Trophoblast cell (in vitro differentiated cells and primary cell): ENCODE results near the gene LMOD2.

ENCODE experiments used
- DNase-seq, 2 donors: peaks; one replicate each; pipeline ENCODE4 v3.0.0-alpha.2; 2016
- H2AFZ ChIP-seq: 2 replicates; pipeline ENCODE4 v1.6.1; 2013; ENCODE audit warnings: low read length, moderate library complexity, mild to moderate bottlenecking; ENCODE audit not compliant: insufficient read depth, poor library complexity
- H2AK5ac ChIP-seq: 2 replicates; pipeline ENCODE4 v1.6.1; 2013; ENCODE audit warnings: mild to moderate bottlenecking, low read length
- H2BK120ac ChIP-seq: 2 replicates; pipeline ENCODE4 v1.6.1; 2013; ENCODE audit warnings: low read length, mild to moderate bottlenecking, moderate library complexity; ENCODE audit not compliant: insufficient read depth, poor library complexity
- H2BK12ac ChIP-seq: 2 replicates; pipeline ENCODE4 v1.6.1; 2013; ENCODE audit warnings: mild to moderate bottlenecking, low read length, moderate library complexity
- H2BK5ac ChIP-seq: 2 replicates; pipeline ENCODE4 v1.6.1; 2013; ENCODE audit warnings: low read length, low read depth, moderate library complexity, mild to moderate bottlenecking; ENCODE audit not compliant: poor library complexity
- H3K14ac ChIP-seq: 2 replicates; pipeline ENCODE4 v1.6.1; 2013; ENCODE audit warnings: mild to moderate bottlenecking, low read length
- H3K18ac ChIP-seq: 2 replicates; pipeline ENCODE4 v1.6.1; 2013; ENCODE audit warnings: mild to moderate bottlenecking, low read length
- H3K23ac ChIP-seq: 2 replicates; pipeline ENCODE4 v1.6.1; 2013; ENCODE audit warnings: low read length
- H3K27ac ChIP-seq: 2 replicates; pipeline ENCODE4 v1.5.1; 2013; ENCODE audit warnings: low read depth, mild to moderate bottlenecking, inconsistent platforms, low read length, moderate library complexity
- H3K27me3 ChIP-seq: 2 replicates; pipeline ENCODE4 v1.6.1; 2013; ENCODE audit warnings: inconsistent platforms, mild to moderate bottlenecking, low read length, moderate library complexity; ENCODE audit not compliant: insufficient read depth
- H3K36me3 ChIP-seq, 2 experiments: 1 replicate in 1 of 2; 2 replicates in 1 of 2; pipeline ENCODE4 v1.6.1; 2013; ENCODE audit warnings: low read length in 2 of 2, mild to moderate bottlenecking in 2 of 2, moderate library complexity in 1 of 2; ENCODE audit not compliant: insufficient read depth in 2 of 2, control insufficient read depth in 1 of 2
- H3K4ac ChIP-seq: 2 replicates; pipeline ENCODE4 v1.6.1; 2013; ENCODE audit warnings: low read depth, mild to moderate bottlenecking, low read length, moderate library complexity
- H3K4me1 ChIP-seq, 2 experiments: 1 replicate in 1 of 2; 2 replicates in 1 of 2; pipeline ENCODE4 v1.6.1; 2013; ENCODE audit warnings: low read length in 2 of 2, mild to moderate bottlenecking in 2 of 2, moderate library complexity in 1 of 2; ENCODE audit not compliant: insufficient read depth in 2 of 2, control insufficient read depth in 1 of 2
- H3K4me2 ChIP-seq: 2 replicates; pipeline ENCODE4 v1.6.1; 2013; ENCODE audit warnings: inconsistent platforms, mild to moderate bottlenecking, low read length, moderate library complexity
- H3K4me3 ChIP-seq: 2 replicates; pipeline ENCODE4 v1.5.1; 2013; ENCODE audit warnings: mild to moderate bottlenecking, low read depth, low read length, inconsistent platforms
- H3K79me1 ChIP-seq: one replicate; pipeline ENCODE4 v1.6.1; 2013; ENCODE audit warnings: low read length
- H3K79me2 ChIP-seq: 2 replicates; pipeline ENCODE4 v1.6.1; 2013; ENCODE audit warnings: low read length, mild to moderate bottlenecking; ENCODE audit not compliant: control insufficient read depth, insufficient read depth, poor library complexity
- H3K9ac ChIP-seq: 2 replicates; pipeline ENCODE4 v1.6.1; 2013; ENCODE audit warnings: mild to moderate bottlenecking, low read length
- H3K9me3 ChIP-seq: 2 replicates; pipeline ENCODE4 v1.6.1; 2013; ENCODE audit warnings: low read depth, mild to moderate bottlenecking, control low read depth, inconsistent platforms, low read length; ENCODE audit not compliant: insufficient read depth
- H4K12ac ChIP-seq: 2 replicates; pipeline ENCODE4 v1.6.1; 2013; ENCODE audit warnings: low read depth, mild to moderate bottlenecking, low read length, moderate library complexity
- H4K8ac ChIP-seq: 2 replicates; pipeline ENCODE4 v1.6.1; 2013; ENCODE audit warnings: low read depth, mild to moderate bottlenecking, low read length, moderate library complexity
- H4K91ac ChIP-seq: one replicate; pipeline ENCODE4 v1.6.1; 2013; ENCODE audit warnings: low read depth, mild to moderate bottlenecking, low read length, moderate library complexity
- WGBS: extraction: QIAGEN DNeasy Blood & Tissue Kit; methylation state at CpG from one replicate; pipeline ENCODE4 v1.1.7; 2013; ENCODE audit warnings: missing lambda C conversion rate; ENCODE audit not compliant: insufficient read length, insufficient coverage; ENCODE audit errors: extremely low coverage; 5-methylcytosine and 5-hydroxymethylcytosine counted together

LMOD2 gene

DNA sequence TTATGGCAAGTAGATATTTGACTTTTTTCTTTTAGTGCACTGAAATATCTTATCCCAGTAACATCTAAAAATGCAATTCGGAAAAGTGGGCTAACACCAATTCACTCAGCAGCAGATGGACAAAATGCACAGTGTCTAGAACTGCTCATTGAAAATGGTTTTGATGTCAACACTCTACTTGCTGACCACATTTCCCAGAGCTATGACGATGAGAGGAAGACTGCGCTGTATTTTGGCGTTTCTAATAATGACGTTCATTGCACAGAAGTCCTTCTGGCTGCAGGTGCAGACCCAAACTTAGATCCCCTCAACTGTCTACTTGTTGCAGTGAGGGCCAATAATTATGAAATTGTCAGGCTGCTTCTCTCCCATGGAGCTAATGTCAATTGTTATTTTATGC is 26.8 kb upstream of the LMOD2 start:
- Histone ChIP-seq H3K14ac (no peak overlapping the region), H3K9ac (no peak overlapping the region), H3K4me1 (no peaks in the 10 kb centered on the region), H4K91ac (no peak overlapping the region), H2BK120ac (no peak overlapping the region), H4K12ac (no peak overlapping the region), H2BK12ac (no peak overlapping the region), H2AFZ (no peak overlapping the region), H3K36me3 (no peaks in the 10 kb centered on the region), H2BK5ac (no peak overlapping the region), H3K9me3 (peaks cover 2% of the 10 kb centered on the region), H3K79me1 (no peaks in the 10 kb centered on the region), H2AK5ac (no peak overlapping the region), H3K4ac (no peak overlapping the region), H3K27me3 (no peaks in the 10 kb centered on the region), H3K4me2 (no peak overlapping the region), H3K4me3 (no peak overlapping the region), H3K18ac (no peak overlapping the region), H3K79me2 (no peaks in the 10 kb centered on the region), H4K8ac (no peak overlapping the region), H3K23ac (no peak overlapping the region), H3K27ac (no peak overlapping the region)
- no peak for DNase-seq
- WGBS, result no CpG with 5 or more reads among the region's 5 CpGs

DNA sequence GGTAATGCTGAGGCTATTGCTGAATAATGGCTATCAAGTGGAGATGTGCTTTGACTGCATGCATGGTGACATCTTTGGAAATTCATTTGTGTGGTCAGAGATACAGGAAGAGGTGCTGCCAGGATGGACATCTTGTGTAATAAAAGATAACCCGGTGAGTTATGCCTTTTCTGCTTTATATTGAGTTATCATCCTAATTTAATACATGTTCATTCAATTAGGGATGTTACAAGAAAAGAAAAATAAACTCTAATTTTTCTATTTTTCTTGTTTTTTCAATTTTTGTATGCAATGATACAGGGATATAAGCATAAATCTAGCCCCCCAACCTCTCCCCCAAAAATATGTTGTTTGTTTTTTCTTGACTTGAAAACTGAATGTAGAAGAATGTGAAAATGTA is 26.4 kb upstream of the LMOD2 start:
- Histone ChIP-seq H3K36me3 (no peaks in the 10 kb centered on the region), H2AFZ (no peak overlapping the region), H3K27ac (no peak overlapping the region), H3K4me2 (no peak overlapping the region), H3K9me3 (peaks cover 2% of the 10 kb centered on the region), H2AK5ac (no peak overlapping the region), H4K12ac (no peak overlapping the region), H4K91ac (no peak overlapping the region), H3K23ac (no peak overlapping the region), H2BK120ac (no peak overlapping the region), H3K9ac (no peak overlapping the region), H3K27me3 (no peaks in the 10 kb centered on the region), H4K8ac (no peak overlapping the region), H2BK12ac (no peak overlapping the region), H2BK5ac (no peak overlapping the region), H3K79me1 (no peaks in the 10 kb centered on the region), H3K79me2 (no peaks in the 10 kb centered on the region), H3K4ac (no peak overlapping the region), H3K14ac (no peak overlapping the region), H3K4me1 (no peaks in the 10 kb centered on the region), H3K4me3 (no peak overlapping the region), H3K18ac (no peak overlapping the region)
- DNase-seq, result no peak
- no CpG with 5 or more reads among the region's 1 CpG for WGBS

DNA sequence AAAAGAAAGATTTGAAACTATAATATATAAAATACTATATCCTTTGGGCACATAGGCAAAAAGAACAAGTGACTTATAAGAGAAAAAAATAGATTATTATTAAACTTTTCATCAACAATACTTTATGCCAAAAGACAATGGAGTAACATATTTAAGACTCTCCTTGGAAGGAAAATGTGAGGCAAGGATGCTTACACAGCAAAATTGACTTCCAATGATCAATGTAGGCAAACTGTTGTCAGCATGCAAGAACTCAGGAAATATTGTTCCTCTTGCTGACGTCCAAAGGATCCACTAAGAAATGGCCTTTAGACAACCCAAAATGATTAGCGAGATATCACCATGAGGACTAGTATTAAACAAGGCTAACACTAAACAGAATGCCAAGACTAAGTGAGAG is 22.9 kb upstream of the LMOD2 start:
- peaks cover 0 to 4% of the 10 kb centered on the region in 2 experiments for H3K4me1 ChIP-seq
- DNase-seq, result no peak
- H2BK12ac ChIP-seq, result no peak overlapping the region
- no peak overlapping the region for H3K4me2 ChIP-seq
- no peak overlapping the region for H3K4ac ChIP-seq
- H3K9me3 ChIP-seq, result no peaks in the 10 kb centered on the region
- H2AK5ac ChIP-seq, result no peak overlapping the region
- no peak overlapping the region for H3K9ac ChIP-seq
- H4K12ac ChIP-seq, result no peak overlapping the region
- no peak overlapping the region for H3K18ac ChIP-seq
- no peak overlapping the region for H2AFZ ChIP-seq
- no peak overlapping the region for H4K91ac ChIP-seq
- H3K79me2 ChIP-seq, result no peaks in the 10 kb centered on the region
- H4K8ac ChIP-seq, result no peak overlapping the region
- no peak overlapping the region for H3K27ac ChIP-seq
- H3K23ac ChIP-seq, result no peak overlapping the region
- H3K27me3 ChIP-seq, result no peaks in the 10 kb centered on the region
- H2BK120ac ChIP-seq, result no peak overlapping the region
- peaks cover 2% of the 10 kb centered on the region for H3K79me1 ChIP-seq
- no peak overlapping the region for H3K14ac ChIP-seq
- no peak overlapping the region for H3K4me3 ChIP-seq
- no peak overlapping the region for H2BK5ac ChIP-seq
- WGBS, result no CpG with 5 or more reads among the region's 2 CpGs
- H3K36me3 ChIP-seq, result no peaks in the 10 kb centered on the region

DNA sequence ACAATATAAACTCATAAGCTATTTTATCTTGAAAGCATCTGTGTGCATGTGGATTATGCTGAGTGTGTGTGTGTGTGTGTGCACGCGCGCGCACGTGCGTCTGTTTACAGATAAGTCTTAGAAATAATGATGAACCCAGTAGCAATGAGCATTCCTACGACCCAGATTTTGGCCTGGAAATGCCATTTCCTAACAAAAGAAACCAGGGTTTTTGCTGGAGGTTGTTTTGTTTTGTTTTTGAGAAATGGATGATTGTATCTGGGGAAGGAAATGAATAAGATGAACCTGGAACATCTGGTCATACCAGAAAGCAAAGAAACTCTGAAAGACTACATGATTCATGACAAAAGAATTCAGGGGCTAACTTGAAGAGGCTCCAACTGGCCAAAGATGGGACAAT is 22.1 kb upstream of the LMOD2 start:
- H3K4ac ChIP-seq, result no peak overlapping the region
- H3K36me3 ChIP-seq, result no peaks in the 10 kb centered on the region
- no CpG with 5 or more reads among the region's 7 CpGs for WGBS
- peaks cover 0 to 5% of the 10 kb centered on the region in 2 experiments for H3K4me1 ChIP-seq
- no peak overlapping the region for H3K14ac ChIP-seq
- no peak overlapping the region for H4K8ac ChIP-seq
- H3K23ac ChIP-seq, result no peak overlapping the region
- DNase-seq, result peak; percentile 77 to 96
- H3K79me1 ChIP-seq, result peaks cover 5% of the 10 kb centered on the region
- no peak overlapping the region for H2BK5ac ChIP-seq
- peak overlapping the region; percentile 42 for H3K4me2 ChIP-seq
- H3K9ac ChIP-seq, result no peak overlapping the region
- H2AK5ac ChIP-seq, result no peak overlapping the region
- H2AFZ ChIP-seq, result no peak overlapping the region
- H3K79me2 ChIP-seq, result no peaks in the 10 kb centered on the region
- H3K27me3 ChIP-seq, result no peaks in the 10 kb centered on the region
- no peak overlapping the region for H2BK12ac ChIP-seq
- no peak overlapping the region for H2BK120ac ChIP-seq
- no peak overlapping the region for H4K91ac ChIP-seq
- H3K9me3 ChIP-seq, result no peaks in the 10 kb centered on the region
- peak overlapping the region; percentile 24 for H3K27ac ChIP-seq
- no peak overlapping the region for H3K18ac ChIP-seq
- H3K4me3 ChIP-seq, result no peak overlapping the region
- H4K12ac ChIP-seq, result no peak overlapping the region
